Measurements from ENCODE around the gene MRTFB. TPM values are rescaled to one million over a fixed set of nuclear protein-coding genes. Genes with fewer than 3 reads are reported as not detected.

The MRTFB gene
- total and polyA plus RNA-seq, 2 experiments from 2014 or later: 13.9 to 22.2 TPM

DNA sequence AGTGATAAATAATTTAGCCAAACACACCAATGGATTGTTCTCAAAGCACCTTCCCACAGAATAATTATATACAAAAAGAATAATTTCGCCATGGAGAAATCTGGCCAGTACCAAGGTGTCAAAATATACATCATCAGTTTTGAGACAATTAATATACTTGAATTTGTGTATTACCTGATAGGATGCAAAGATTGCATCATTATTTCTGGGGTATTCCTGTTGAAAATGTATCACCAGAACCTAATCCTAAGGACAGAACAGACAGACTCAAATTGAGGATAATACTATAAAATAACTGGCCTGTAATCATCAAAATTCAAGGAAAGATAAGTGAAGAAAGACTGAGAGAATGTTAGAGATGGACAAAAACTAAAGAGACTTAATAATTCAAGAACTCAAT lies 111.9 kb downstream of the MRTFB start:
- Histone ChIP-seq H3K27ac (ENCODE audit: low read depth) (no peak overlapping the region), H4K20me1 (replicated peaks; ENCODE audit: insufficient read depth) (no peaks in the 10 kb centered on the region), H3K9me2 (ENCODE audit: insufficient read depth) (no peaks in the 10 kb centered on the region), H3K4me1 (ENCODE audit: insufficient read depth) (peaks cover 25% of the 10 kb centered on the region), H3K79me2 (replicated peaks; ENCODE audit: insufficient read depth) (0 out of 2 replicates have a peak, but pooled peaks cover 3% of the 10 kb centered on the region), H3K4me2 (no peak overlapping the region), H3K4me3 (no peak overlapping the region), H3K27me3 (ENCODE audit: insufficient read depth) (no peaks in the 10 kb centered on the region), H3K36me3 (ENCODE audit: insufficient read depth) (no peaks in the 10 kb centered on the region), H3F3A (replicated peaks; ENCODE audit: low read depth) (no peaks in the 10 kb centered on the region), H2AFZ (no peak overlapping the region)
- TF ChIP-seq STAT1 (IDR thresholded peaks at IDR 0.05; ENCODE audit: unreplicated experiment) (no peak), JUNB (IDR thresholded peaks at IDR 0.05; ENCODE audit: unreplicated experiment) (no peak), ZNF114 (CRISPR knock-in tag; IDR thresholded peaks at IDR 0.05) (no peak), EZH2 (IDR thresholded peaks at IDR 0.05; ENCODE audit: low read depth, unreplicated experiment) (no peak), EZH2phosphoT487 (IDR thresholded peaks at IDR 0.05; ENCODE audit: unreplicated experiment) (no peak), ZNF331 (CRISPR knock-in tag; IDR thresholded peaks at IDR 0.05; ENCODE audit: low read depth) (no peak), NANOG (IDR thresholded peaks at IDR 0.05; ENCODE audit: borderline replicate concordance) (no peak), CREB1 (CRISPR knock-in tag; IDR thresholded peaks at IDR 0.05; ENCODE audit: low read depth) (no peak), POLR2AphosphoS5 (IDR thresholded peaks at IDR 0.05; ENCODE audit: low read depth) (no peak)
- TF ChIP-seq, protein P1, sequence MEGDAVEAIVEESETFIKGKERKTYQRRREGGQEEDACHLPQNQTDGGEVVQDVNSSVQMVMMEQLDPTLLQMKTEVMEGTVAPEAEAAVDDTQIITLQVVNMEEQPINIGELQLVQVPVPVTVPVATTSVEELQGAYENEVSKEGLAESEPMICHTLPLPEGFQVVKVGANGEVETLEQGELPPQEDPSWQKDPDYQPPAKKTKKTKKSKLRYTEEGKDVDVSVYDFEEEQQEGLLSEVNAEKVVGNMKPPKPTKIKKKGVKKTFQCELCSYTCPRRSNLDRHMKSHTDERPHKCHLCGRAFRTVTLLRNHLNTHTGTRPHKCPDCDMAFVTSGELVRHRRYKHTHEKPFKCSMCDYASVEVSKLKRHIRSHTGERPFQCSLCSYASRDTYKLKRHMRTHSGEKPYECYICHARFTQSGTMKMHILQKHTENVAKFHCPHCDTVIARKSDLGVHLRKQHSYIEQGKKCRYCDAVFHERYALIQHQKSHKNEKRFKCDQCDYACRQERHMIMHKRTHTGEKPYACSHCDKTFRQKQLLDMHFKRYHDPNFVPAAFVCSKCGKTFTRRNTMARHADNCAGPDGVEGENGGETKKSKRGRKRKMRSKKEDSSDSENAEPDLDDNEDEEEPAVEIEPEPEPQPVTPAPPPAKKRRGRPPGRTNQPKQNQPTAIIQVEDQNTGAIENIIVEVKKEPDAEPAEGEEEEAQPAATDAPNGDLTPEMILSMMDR (conservative IDR thresholded peaks at IDR 0.05; ENCODE audit: low read depth in 2 of 2): no peak
- TF ChIP-seq, protein P2, sequence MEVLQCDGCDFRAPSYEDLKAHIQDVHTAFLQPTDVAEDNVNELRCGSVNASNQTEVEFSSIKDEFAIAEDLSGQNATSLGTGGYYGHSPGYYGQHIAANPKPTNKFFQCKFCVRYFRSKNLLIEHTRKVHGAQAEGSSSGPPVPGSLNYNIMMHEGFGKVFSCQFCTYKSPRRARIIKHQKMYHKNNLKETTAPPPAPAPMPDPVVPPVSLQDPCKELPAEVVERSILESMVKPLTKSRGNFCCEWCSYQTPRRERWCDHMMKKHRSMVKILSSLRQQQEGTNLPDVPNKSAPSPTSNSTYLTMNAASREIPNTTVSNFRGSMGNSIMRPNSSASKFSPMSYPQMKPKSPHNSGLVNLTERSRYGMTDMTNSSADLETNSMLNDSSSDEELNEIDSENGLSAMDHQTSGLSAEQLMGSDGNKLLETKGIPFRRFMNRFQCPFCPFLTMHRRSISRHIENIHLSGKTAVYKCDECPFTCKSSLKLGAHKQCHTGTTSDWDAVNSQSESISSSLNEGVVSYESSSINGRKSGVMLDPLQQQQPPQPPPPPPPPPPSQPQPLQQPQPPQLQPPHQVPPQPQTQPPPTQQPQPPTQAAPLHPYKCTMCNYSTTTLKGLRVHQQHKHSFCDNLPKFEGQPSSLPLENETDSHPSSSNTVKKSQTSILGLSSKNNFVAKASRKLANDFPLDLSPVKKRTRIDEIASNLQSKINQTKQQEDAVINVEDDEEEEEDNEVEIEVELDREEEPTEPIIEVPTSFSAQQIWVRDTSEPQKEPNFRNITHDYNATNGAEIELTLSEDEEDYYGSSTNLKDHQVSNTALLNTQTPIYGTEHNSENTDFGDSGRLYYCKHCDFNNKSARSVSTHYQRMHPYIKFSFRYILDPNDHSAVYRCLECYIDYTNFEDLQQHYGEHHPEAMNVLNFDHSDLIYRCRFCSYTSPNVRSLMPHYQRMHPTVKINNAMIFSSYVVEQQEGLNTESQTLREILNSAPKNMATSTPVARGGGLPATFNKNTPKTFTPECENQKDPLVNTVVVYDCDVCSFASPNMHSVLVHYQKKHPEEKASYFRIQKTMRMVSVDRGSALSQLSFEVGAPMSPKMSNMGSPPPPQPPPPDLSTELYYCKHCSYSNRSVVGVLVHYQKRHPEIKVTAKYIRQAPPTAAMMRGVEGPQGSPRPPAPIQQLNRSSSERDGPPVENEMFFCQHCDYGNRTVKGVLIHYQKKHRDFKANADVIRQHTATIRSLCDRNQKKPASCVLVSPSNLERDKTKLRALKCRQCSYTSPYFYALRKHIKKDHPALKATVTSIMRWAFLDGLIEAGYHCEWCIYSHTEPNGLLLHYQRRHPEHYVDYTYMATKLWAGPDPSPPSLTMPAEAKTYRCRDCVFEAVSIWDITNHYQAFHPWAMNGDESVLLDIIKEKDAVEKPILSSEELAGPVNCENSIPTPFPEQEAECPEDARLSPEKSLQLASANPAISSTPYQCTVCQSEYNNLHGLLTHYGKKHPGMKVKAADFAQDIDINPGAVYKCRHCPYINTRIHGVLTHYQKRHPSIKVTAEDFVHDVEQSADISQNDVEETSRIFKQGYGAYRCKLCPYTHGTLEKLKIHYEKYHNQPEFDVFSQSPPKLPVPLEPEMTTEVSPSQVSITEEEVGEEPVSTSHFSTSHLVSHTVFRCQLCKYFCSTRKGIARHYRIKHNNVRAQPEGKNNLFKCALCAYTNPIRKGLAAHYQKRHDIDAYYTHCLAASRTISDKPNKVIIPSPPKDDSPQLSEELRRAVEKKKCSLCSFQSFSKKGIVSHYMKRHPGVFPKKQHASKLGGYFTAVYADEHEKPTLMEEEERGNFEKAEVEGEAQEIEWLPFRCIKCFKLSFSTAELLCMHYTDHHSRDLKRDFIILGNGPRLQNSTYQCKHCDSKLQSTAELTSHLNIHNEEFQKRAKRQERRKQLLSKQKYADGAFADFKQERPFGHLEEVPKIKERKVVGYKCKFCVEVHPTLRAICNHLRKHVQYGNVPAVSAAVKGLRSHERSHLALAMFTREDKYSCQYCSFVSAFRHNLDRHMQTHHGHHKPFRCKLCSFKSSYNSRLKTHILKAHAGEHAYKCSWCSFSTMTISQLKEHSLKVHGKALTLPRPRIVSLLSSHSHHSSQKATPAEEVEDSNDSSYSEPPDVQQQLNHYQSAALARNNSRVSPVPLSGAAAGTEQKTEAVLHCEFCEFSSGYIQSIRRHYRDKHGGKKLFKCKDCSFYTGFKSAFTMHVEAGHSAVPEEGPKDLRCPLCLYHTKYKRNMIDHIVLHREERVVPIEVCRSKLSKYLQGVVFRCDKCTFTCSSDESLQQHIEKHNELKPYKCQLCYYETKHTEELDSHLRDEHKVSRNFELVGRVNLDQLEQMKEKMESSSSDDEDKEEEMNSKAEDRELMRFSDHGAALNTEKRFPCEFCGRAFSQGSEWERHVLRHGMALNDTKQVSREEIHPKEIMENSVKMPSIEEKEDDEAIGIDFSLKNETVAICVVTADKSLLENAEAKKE (CRISPR knock-in tag; IDR thresholded peaks at IDR 0.05): no peak
- TF ChIP-seq, protein P3, sequence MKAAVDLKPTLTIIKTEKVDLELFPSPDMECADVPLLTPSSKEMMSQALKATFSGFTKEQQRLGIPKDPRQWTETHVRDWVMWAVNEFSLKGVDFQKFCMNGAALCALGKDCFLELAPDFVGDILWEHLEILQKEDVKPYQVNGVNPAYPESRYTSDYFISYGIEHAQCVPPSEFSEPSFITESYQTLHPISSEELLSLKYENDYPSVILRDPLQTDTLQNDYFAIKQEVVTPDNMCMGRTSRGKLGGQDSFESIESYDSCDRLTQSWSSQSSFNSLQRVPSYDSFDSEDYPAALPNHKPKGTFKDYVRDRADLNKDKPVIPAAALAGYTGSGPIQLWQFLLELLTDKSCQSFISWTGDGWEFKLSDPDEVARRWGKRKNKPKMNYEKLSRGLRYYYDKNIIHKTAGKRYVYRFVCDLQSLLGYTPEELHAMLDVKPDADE (IDR thresholded peaks at IDR 0.05): no peak
- TF ChIP-seq, protein P4, sequence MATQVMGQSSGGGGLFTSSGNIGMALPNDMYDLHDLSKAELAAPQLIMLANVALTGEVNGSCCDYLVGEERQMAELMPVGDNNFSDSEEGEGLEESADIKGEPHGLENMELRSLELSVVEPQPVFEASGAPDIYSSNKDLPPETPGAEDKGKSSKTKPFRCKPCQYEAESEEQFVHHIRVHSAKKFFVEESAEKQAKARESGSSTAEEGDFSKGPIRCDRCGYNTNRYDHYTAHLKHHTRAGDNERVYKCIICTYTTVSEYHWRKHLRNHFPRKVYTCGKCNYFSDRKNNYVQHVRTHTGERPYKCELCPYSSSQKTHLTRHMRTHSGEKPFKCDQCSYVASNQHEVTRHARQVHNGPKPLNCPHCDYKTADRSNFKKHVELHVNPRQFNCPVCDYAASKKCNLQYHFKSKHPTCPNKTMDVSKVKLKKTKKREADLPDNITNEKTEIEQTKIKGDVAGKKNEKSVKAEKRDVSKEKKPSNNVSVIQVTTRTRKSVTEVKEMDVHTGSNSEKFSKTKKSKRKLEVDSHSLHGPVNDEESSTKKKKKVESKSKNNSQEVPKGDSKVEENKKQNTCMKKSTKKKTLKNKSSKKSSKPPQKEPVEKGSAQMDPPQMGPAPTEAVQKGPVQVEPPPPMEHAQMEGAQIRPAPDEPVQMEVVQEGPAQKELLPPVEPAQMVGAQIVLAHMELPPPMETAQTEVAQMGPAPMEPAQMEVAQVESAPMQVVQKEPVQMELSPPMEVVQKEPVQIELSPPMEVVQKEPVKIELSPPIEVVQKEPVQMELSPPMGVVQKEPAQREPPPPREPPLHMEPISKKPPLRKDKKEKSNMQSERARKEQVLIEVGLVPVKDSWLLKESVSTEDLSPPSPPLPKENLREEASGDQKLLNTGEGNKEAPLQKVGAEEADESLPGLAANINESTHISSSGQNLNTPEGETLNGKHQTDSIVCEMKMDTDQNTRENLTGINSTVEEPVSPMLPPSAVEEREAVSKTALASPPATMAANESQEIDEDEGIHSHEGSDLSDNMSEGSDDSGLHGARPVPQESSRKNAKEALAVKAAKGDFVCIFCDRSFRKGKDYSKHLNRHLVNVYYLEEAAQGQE (IDR thresholded peaks at IDR 0.05; ENCODE audit: unreplicated experiment): no peak
- H3K4me1 Mint-ChIP-seq: peaks cover 28% of the 10 kb centered on the region
- H3K27ac Mint-ChIP-seq: no peak overlapping the region
- ATAC-seq (no peak), DNase-seq (ENCODE audit: low spot score) (no peak)
- no peak overlapping the region for H3K4me3 Mint-ChIP-seq
- H3K9me3 Mint-ChIP-seq: no peaks in the 10 kb centered on the region; the same call in 2 of the 3 replicates
- H3K27me3 Mint-ChIP-seq (ENCODE audit: insufficient read depth, low read depth, poor library complexity): peaks cover 2% of the 10 kb centered on the region
- no peaks in the 10 kb centered on the region for H3K36me3 Mint-ChIP-seq (ENCODE audit: low read depth)
